DMS114 treated with DMSO at 0.1 percent for 48 hours (cell line): ENCODE data around the gene B4GALT2.

Experiments used
- DNase-seq: peaks from one replicate; lab custom pipeline; 2025; ENCODE audit not compliant: unreplicated experiment; lab: John Stamatoyannopoulos, UW

B4GALT2 gene

DNA sequence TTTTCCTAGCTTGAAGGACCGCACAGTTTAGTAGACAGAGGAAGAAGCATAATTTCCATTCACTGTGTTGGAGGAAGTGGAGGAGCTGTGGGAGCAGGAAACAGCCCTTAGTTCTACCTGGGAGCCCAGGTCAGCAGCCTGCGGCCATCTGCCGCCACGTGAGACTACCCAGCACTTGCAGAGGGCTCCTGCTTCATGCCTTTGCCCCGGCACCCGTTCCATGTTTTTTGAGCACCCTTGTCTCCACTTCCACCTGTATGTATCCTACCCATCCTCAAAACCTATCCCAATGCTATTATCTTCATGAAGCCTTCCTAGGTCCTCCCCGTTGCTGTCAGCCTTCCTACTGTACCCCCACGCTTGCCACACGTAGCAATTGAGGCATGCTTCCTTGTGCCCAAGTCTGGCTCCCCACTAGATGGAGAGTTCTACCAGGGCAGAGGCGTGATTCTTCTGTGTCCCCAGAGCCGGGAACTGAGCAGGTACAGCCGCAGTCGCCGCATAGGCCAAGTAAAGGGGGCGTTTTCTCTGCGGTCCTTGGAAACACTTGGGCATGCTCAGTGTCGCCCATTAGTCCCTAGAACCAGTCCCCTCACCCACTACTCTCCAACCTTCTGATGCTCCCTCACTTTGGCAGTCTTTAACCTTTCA, 50.4 kb downstream of the B4GALT2 start:
- DNase-seq, result no peak

GRCh38 chr1:44029911-44030604, 51.0 kb downstream of the B4GALT2 start:
- DNase-seq, result peak; percentile 80

DNA sequence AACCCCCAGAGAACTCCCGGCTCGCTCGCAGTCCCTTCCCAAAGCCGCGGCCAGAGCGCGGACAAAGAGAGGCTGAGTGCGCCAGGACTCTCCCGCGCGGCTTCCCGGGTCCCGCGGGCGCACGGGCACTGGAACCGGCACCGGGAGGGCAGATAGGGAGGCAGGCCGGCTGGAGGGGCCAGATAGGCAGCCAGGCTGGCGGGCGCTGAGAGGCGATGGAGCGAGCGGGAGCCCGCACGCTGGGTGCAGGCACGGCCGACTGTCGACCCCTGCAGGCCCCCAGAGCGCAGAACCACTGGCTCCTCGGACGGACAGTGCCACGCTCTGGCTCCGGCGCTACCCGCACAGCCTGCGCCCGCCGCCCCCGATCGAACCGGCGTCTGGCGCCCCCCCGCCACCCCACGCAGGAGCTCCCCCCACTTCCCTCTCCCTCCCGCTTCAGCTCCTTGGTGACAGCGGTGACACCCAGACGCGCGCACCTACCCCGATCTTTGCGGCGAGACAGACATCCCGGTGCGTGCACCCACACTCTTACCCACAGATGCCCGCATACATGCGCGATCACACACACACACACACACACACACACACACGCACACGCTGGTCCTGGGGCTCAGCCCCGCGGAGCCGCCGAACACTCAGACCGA, 51.7 kb downstream of the B4GALT2 start:
- peak; percentile 27 for DNase-seq

GRCh38 chr1:44031252-44032169, 52.5 kb downstream of the B4GALT2 start, which contains the start of gene SLC6A9:
Gene SLC6A9 (minus strand): TSS chr1:44031462. CDS start chr1:44024277, 7,185 bp downstream.
- peak; percentile 25 for DNase-seq

DNA sequence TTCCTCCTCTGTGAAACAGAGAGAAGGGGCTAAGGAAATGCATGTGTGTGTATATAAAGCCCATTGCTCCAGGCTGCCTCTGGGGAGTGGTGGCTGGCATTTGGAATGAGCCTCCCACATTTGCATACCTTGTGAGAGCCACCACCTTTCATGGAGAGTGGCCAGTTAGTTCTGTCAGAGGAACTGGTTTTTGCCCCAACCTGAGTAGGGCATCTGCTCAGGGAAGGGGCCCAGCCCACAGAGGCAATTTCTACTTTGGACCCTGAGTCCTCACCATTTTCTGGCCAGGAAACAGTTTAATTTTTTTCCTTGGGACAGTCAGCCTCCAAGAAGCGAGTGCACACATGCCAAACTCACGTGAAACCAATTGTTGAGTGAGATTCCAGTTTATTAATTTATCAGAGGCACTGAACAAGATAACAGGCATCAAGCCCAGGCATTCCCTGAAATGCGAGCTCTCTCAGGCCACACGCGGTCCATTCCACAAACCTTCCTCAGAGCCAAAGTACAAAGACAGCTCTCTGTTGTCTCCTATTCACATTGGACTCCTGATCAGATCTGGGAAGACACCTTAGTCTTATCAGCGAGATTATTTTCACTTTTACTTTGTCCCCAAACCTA, 53.3 kb downstream of the B4GALT2 start:
- DNase-seq, result no peak

- DNase-seq, result no peak
Observed at GRCh38 chr1:44033041-44033575, 54.1 kb downstream of the B4GALT2 start.

DNA sequence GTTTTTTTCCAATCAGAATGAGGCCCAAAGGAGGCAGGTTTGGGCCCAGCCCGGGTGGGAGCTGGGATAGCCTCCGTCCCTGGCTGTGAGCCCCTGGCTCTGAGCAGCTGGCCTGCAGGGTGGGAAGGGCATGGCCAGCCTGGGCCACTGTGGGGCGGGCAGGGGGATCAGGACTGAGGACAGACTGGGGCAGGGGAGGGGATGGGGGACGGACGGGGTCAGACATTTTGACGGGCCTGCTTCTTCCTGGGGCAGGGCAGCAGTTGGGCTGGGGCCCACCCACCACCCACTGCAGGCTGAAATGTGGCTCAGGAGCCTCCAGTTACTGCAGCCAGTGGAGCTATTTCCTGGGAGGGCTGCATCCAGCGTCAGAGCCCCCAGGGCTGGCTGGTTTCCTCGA, 54.7 kb downstream of the B4GALT2 start:
- DNase-seq, result no peak

- DNase-seq, result no peak
Observed at GRCh38 chr1:44034423-44034822, 55.4 kb downstream of the B4GALT2 start.

DNA sequence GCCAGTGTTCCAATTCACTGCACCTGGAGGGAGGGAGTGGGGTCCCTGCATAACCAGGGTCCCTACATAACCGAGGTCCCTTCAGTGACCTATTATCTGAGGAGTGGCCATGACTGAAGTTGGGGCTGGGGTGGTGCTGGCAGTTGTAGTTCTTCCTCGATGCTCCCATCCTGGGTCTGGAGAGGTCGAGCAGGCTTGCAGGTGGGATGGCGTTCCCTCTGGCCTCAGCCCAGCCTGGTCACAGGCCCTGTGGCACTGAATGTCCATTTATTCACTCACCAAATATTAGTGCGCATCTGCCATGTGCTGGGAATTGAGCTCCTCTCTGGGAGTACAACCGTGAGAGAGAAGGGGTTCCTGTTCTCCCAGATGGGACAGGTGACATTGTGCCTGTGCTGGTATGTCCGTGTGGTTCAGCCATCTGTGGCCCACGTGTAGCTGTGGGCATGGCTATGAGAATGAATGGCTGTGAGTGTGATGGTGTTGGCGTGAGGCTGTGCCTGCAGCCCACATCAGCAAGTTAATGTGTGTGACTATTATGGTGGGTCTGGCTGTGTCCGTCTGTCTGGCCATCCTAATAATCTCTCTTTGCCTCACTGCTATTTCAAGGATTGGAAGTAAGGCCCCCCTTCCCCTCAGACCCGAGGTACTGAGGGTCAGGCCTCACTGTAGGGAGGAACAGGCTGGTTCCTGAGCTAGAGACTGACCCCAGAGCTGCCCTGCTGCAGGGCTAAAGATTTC, 56.1 kb downstream of the B4GALT2 start:
- DNase-seq, result no peak

- no peak for DNase-seq
Observed at GRCh38 chr1:44035726-44036408, 56.9 kb downstream of the B4GALT2 start.

DNA sequence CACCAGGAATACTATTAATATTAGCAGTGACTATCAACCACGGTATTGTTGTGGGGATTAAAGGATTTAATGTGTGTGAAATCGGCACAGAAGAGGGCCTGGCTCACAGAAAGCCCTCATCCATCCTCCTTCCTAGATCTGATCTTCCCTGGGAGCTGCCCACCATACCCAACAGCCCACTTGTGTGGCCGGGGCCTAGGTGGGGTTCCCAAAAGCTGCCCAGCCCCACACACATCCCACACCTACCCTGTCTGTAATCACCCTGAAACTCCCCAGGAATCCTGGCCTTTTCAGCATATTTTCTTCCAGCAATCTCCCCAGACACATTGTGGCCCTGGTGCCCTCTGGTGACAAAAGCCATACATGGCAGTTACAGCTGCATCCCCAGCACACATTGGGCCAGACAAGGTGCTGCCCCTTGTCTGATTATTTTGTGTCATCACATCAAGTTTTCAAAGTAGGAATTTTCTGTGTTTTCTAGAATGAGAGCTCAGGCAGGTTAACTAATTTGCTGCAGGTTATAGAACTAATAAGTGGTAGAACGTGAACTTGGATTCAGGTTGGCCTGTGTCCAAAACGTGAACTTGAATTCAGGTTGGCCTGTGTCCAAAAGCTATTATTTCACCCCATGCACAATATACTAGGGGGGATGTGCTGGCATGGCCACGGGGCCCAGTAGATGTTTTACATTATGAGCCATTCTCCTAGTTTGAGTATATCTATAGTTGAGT, 57.6 kb downstream of the B4GALT2 start:
- peak; percentile 57 for DNase-seq

GRCh38 chr1:44037154-44037553, 58.1 kb downstream of the B4GALT2 start:
- no peak for DNase-seq

- DNase-seq, result no peak
Observed at GRCh38 chr1:44038876-44039657, 60.1 kb downstream of the B4GALT2 start.

GRCh38 chr1:44040418-44040817, 61.4 kb downstream of the B4GALT2 start:
- DNase-seq, result no peak
